Stimulated activated CD8-positive, alpha-beta memory T cell treated with anti-CD3 and anti-CD28 coated beads, Interleukin-15, amount 100 ng/mL, for 48 hours (primary cell): ENCODE data around the gene MXRA8.
"Not testable (repeated sequence)": the region's sequence is repeated elsewhere in the genome, so short reads cannot be mapped to it uniquely, and the experiment has no call there.

ENCODE experiments used
- DNase-seq, 2 donors: peaks; one replicate each; pipeline ENCODE4 v3.0.0-alpha.2; 2020; ENCODE audit warnings: low read depth in 2 of 2

The MXRA8 gene

DNA sequence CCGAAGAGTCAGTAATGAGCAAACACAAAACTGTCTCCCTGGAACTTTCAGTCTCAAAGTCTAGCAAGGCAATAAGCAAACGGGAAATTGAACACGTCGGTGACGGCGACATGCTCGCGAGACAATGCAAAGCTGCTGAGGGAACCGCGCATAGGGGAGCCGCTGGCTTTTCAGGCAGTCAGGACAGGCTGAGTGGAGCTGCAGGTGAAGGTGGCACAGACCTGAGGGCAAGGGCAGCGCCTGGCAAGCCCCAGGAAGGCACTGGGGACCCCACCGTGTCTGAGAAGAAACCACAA is 38.8 kb downstream of the MXRA8 start:
- DNase-seq = no peak

DNA sequence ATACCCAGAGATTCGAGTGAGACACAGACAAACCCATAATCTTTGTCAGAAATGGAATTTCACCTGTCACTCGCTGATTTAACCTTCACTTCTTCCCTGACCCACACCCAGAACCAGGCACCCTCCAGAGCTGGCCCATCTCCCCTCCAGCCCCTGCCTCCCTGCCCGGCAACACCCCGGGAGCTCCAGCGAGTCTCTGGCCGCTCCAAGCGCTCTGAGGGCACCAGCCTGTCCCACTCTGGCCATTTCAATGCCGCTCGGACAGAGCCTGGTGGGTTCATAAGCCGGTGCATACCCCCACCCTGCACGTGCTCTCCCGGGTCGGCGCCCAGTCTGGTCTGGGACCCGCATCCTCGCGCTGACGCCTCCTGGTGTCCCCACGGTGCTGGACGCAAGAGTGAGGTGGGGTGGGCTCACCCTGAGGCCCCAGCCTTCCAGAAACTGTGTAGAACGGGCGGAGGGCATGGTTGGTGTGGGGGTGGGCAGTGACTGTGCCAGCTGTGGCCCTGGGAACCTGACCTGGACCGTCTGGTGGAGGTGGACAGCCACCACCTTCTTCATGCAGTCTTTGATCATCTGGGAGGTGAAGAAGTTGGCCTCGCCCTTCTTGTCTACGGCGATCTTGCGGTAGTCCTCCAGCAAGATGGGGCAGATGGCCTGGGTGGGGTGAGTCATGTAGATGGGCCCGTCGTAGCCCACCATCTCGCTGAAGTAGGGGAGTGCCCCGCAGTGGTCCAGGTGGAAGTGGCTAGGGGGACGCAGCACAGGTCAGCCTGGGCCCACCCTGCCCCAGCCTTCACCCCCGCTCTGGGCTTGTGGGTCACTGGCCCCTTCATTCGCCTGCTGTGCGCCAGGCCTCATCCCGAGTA is 39.3 kb downstream of the MXRA8 start:
- no peak for DNase-seq

DNA sequence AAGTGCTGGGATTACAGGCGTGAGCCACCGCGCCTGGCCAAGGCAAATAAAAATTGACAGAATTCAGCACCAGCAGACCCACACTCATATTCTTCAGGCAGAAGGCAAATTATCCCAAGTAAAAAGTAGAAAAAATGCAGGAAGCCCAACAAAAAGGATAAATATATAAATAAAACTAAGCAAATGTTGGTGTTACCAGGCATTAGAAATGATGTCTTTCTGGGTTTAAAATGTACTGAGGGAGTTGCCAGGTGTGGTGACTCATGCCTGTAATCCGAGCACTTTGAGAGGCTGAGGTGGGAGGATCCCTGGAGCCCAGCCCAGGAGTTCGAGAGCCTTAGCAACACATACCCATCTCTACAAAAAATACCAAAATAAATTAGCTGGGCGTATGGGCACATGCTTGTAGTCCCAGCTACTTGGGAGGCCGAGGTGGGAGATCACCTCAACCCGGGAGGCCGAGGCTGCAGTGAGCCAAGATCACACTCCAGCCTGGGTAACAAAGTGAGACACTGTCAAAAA is 40.2 kb downstream of the MXRA8 start:
- DNase-seq = no peak

DNA sequence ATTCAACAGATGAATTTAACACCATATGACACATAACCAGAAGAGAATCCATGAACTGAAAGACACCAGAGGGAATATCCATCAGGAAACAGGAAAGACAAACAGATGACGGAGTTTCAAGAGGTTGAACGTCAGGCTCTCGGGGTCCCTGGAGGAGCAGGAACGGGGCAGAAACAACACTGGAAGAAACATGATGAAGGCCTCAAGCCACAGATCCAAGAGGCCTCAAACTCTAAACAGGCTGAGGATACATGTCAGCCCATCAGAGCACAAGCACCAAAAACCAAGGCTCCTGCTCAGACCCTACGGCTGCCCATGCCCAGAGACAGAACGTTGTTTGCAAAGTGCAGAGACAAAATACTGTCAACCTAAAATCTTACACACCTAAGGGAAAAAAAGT is 40.9 kb downstream of the MXRA8 start:
- no peak for DNase-seq

DNA sequence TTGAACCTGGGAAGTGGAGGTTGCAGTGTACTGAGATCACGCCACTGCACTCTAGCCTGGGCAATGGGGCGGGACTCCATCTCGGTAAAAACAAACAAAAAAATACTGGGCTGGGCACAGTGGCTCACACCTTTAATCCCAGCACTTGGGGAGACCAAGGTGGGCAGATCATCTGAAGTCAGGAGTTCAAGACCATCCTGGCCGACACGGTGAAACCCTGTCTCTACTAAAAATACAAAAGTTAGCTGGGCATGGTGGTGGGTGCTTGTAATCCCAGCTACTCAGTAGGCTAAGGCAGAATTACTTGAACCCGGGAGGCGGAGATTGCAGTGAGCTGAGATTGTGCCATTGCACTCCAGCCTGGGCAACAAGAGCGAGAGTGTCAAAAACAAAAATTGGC is 42.2 kb downstream of the MXRA8 start:
- DNase-seq = not testable (repeated sequence)

DNA sequence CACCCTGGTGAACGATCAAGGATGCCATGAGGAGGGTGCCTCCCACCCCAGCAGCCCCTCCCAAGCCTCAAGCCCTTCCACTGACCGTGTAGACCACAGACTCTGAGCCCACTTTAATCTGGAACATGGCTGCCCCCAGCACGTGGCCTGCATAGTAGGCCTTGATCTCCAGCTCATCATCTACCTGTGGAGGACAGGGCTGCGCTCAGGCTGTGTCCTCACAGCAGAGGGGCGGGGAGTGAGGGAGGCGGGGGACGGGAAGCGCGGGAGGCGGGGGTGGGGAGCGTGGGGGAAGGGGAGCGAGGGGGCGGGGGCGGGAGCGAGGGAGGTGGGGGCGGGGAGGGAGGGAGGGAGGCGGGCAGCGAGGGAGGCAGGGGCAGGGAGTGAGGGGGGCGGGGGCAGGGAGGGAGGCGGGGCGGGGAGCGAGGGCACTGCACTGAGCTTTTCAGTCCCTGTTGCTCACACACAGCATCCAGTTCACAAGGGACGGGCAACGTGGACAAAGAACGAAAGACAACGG is 42.9 kb downstream of the MXRA8 start:
- no peak for DNase-seq

DNA sequence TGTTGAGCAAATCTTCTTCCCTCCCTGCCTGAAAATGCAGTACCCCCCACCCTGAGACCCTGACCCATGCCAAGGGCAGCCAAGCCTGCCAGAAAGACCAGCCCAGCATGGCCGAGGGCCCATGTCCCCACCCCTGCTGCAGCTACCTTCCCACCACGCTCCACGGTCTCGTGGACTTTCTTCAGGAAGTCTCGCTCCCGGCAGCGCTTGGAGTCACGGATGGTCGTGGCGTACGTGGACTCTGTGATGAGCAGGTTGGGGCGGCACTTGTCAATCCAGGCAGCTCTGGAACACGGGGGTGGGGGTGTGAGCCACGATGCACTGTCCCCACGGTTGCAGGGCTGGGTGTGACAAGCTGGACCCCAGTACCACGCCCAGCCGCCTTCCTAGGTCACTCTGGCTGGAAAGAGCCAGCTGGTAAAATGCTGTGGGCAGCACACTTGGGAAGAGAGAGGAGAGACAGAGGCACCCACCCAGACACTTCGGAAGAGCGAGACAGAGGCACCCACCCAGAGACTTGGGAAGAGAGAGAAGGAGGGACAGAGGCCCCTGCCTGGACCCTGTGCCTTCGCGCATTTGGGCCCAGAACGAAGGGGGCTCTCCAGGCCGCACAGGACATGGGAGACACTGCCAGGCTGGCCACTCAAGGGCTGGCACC is 43.5 kb downstream of the MXRA8 start:
- no peak for DNase-seq

DNA sequence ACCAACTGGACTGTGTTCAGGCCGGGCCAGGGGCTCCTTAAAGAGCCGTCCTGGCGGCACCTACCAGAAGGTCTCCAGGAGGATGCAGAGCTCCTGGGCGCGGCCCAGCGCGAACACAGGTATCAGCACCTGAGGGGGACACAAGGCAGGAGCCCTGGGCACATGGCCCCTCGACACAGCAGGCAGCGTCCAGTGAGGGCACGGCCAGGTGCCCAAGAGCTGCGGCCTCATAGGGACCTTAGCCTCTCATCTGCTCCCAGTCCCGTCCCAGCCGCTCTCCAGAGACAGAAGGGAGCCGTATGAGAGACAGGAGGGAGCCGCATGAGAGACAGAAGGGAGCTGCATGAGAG is 44.1 kb downstream of the MXRA8 start:
- DNase-seq = no peak

DNA sequence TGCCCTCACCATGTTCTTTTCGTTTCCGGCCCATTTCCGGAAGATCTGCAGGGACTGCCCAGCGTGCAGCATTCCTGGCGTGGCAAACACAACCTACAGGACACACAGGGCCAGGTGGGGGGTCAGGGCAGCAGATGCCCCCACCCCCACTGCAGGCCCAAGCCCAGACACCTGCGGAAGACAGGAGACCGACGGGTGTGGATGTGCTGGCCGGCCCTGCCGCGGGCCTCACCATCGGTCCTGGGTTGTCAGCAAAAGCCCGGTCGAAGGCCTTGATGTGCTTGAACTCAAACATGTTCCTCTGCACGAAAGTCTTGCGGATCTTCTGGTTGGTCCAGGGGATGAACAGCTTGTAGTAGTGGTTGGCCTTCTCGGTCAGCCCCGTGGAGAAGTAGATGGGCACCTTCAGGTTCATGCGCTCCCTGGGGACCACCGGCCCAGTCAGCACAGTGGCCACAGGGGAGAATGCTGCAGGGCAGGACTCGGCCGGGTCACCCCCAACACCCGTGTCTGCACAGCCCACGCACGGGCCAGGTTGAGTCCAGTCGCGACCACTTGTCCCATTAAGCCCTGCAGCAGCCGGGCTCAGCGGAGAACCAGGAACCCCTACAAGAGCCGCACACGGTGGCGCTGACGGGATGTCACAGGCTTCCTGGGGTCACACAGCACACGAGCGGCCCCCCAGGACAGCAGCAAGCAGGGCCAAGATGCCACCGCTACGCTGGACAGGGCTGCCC is 44.7 kb downstream of the MXRA8 start:
- no peak for DNase-seq

DNA sequence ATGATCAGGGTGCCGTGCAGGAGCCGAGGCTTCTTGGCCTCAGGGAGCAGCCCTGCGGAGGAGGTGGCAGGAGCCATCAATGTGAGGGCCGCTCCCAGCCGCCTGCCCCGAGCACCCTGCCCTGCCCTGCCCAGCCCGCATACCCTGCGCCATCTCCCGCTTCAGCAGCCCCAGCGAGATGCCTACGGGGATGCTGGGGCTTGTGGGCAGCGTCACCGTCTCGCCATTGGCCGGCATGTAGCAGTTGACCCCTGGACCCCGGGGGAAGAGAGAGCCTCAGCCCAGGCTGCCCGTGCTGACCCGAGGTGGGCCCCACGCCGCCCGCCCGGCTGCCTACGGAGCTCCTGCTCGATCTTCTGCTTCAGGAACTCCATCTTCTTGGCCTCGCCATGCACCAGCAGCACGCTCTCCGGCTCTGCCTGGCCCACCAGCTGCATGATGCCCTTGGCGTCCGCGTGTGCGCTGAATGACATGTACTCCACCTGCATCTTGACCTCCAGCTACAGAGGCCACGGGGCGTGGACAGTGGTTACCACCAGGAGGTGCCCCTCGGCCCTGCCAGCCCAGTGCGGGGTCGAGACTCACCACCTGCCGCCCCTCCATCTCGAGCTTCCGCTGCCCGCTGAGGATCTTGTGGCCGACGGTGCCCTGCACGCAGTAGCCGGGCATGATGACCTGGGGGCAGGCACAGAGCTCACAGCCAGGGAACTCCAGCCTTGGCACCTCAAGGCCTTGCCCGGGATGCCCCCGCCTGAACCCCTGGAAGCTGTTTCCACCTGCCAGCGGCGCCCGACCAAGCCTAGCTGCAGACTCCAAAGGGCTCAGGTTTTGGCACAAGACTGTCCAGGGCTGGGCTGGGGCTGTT is 45.7 kb downstream of the MXRA8 start:
- DNase-seq = no peak

DNA sequence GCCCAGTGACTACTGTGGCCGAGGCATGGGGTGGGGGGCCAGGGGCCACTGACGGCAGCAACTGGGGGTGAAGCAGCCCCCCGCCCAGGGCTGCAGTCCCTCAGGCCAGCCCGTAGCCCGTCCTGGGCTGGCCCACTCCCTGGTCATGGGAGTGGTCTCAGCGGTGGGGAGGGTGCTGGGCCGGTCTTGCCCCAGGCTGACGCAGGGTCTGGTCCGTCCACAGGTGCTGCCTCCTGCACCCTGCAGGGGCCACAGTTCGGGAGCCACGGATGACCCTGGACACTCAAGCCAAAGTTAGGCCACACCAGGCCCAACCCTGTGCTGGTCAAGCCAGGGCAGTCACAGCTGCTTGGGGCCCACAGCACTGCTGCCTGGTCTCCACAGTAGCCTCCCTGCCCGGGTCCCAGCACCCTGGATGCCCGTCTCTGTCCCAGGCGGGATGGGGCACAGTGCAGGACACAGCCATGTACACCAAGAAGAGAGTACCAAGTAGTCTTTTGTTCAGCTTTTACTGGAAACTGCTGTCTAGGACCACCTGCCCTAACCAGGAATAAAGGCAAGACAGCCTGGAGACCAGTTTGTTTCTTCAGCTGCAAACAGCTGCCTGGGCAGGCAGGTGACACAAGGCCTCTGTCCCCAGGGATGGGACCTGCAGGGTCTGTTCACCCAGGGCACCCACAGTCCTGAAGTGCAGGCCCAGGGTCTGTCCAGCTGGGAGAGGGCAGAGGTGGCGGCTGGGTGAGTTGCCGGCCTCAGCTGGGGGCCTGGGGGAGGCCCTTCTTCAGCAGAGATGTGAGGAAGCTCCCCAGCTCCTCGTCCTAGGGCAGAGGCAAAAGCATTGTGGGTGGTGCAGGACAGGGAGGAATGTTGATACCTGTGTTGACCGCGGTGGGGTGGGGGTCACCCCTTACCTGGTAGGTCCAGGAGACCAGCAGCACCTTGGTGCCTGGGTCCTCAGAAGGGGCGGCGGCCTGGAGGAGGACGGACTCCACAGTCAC is 46.9 kb downstream of the MXRA8 start:
- no peak for DNase-seq

DNA sequence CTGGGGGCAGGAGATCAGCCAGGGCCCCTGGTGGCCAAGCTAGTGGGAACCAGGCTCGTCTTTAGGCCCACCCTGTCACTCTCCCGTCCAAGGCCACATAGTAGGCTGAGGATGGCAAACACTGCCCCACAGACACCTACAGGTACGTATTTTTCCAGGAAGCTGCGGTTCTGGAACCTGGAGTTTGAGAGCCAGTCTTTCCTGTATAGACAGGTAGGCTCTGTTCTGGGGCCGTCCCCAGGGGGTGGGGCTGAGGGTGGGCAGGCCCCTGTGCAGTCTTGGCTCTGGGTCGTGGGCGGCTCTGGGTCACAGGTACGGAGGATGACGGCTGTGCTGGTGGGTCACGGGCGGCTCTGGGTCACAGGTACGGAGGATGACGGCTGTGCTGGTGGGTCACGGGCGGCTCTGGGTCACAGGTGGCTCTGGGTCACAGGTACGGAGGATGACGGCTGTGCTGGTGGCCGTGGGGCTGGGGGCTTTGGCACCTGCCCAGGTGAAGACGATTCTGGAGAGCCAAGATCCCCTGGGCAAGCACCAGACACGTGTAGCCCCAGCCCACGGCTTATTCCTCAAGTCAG is 47.8 kb downstream of the MXRA8 start:
- no peak for DNase-seq

DNA sequence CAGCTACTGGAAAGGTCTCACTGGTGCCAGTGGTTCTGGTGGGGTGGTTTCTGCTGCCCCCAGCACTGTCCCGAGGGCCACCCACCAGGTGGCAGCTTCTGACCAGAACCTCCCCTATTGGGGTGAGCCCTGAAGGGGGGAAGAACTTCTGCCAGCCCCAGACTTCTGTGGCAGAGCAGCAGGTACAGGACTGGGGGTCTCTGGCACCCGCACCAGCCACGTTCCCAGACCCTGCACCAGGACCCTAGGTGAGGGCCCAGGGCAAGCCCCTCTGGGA is 48.3 kb downstream of the MXRA8 start:
- DNase-seq = no peak

DNA sequence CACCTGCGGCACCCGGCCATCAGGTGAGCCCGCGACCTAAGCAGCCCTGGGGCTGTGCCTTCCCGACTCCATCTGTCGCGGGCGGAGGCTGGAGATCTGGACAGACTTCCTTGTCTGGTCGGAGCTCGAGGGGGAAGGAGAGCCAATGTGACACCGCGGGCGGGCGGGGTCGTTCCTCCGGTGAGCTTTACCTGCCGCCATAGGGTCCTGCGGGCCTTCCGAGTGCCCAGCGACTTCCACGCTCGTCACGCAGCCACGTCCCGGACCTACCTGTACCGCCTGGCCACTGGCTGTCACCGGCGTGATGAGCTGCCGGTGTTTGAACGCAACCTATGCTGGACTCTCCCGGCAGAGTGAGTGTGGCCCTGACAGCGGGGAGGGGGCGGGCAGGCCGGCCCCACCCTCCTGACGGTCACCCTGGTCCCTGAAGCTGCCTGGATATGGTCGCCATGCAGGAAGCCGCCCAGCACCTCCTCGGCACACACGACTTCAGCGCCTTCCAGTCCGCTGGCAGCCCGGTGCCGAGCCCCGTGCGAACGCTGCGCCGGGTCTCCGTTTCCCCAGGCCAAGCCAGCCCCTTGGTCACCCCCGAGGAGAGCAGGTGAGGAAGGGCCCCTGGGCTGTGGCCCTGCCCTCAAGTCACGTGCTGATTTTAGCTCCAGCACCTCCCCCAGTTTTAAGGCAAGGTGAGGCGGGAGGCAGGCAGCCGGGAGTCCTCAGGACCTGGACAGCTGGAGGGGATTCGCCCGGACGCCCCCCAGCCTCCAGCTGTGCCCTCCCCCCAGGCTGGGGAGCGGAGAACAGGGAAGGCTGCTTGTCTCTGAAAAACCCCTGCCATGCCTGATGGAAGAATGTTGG is 48.9 kb downstream of the MXRA8 start:
- no peak for DNase-seq

DNA sequence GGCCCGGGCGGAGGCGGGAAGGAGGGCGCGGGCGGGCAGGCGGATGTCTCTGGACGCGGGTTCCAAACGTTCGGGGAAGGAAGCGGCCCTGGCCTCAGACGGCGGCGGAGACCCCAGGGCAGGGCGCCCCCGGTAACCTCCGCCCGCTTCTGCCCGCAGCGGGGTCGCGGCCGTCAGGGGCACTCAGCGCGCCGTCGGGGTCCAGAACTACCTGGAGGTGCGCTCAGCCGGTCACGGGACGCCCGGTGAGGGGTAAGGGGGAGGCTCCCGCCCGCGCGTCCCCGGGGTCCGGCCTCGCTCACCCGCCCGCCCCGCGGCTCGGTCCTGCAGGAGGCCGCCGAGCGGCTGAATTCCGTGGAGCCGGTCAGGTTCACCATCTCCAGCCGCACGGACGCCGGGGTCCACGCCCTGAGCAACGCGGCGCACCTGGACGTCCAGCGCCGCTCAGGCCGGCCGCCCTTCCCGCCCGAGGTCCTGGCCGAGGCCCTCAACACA is 49.6 kb downstream of the MXRA8 start:
- DNase-seq = no peak

DNA sequence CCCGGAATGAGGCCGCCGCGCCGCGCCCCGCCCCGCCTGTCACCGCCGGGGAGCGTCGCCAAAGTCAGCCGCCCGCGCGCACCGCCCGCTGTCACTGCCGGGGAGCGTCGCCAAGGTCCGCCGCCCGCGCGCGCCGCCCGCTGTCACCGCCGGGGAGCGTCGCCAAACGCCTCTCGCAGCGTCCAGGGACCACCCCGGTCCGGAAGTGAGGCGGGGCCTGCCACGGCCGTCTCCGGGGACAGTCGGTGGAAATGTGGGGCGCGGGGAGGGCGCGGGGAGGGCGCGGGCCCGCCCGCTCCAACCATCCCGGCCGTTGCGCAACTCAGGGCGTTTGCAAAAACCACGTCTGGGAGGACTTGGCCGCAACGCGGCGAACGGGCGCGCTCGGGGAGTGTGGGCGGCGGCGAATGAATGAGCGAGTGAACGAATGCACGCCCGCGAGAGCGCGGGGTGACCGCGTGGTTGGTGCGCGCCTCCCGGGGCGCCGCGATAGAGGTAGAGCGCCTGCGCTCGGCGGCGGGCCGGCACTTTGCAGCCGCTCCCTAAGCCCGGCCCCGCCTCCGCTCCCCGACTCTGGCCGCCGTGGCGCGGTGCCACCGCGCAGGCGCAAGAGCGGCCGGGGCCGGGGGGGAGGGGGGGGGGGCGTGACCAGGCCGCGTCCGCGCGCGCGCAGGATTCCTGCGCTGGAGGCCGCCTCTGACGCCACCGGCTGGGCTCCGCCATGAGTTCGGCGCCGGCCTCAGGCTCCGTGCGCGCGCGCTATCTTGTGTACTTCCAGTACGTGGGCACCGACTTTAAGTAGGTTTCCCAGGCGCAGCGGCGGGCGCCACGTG is 50.2 kb downstream of the MXRA8 start, which contains the start of the genes ACAP3 and PUSL1:
Gene ACAP3 (minus strand): TSS at position 8 of the 833 bp plus-strand sequence. CDS start 115 bp downstream, outside the sequence.
Gene PUSL1 (plus strand): TSS at position 675 of the 833 bp plus-strand sequence. CDS start 47 bp downstream, at position 722.
- DNase-seq = peak; percentile 83 to 86

DNA sequence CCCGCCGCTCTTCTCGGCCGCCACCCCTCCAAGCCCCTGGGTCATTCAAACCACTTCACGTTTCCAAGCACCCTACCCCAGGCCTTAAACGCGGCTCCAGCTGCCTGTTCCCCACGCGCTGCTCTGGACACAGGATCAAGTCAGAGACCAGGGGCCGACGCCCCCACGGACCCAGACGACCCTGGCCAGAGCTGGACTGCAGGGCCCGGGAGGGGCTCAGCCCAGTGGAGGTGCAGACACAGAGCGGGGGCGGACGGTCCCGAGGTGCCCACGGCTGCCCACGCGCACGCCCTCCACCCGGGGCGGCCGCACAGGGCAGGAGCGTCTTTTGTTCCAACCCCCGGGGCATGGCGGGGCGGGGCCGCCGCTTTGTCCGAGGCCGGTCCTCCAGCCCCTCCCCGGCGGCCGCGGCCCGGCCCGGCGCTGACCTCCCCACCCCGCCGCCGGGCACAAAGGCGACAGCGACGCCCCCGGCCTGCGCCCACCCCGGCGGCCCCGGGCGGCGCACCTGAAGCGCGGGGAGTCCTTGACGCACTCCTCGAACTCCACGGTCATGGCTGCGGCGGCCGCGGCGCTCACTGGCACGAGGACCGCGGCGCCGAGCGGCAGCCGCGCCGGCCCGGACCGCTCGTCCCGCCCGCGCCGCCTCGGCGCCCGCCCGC is 51.0 kb downstream of the MXRA8 start:
- no peak for DNase-seq
